Trophoblast cell (in vitro differentiated cells and primary cell): ENCODE results near the gene C7orf57.

Experiments
- DNase-seq, 2 donors: peaks; one replicate each; pipeline ENCODE4 v3.0.0-alpha.2; 2016
- H2AFZ ChIP-seq: 2 replicates; pipeline ENCODE4 v1.6.1; 2013; ENCODE audit warnings: low read length, moderate library complexity, mild to moderate bottlenecking; ENCODE audit not compliant: insufficient read depth, poor library complexity
- H2AK5ac ChIP-seq: 2 replicates; pipeline ENCODE4 v1.6.1; 2013; ENCODE audit warnings: mild to moderate bottlenecking, low read length
- H2BK120ac ChIP-seq: 2 replicates; pipeline ENCODE4 v1.6.1; 2013; ENCODE audit warnings: low read length, mild to moderate bottlenecking, moderate library complexity; ENCODE audit not compliant: insufficient read depth, poor library complexity
- H2BK12ac ChIP-seq: 2 replicates; pipeline ENCODE4 v1.6.1; 2013; ENCODE audit warnings: mild to moderate bottlenecking, low read length, moderate library complexity
- H2BK5ac ChIP-seq: 2 replicates; pipeline ENCODE4 v1.6.1; 2013; ENCODE audit warnings: low read length, low read depth, moderate library complexity, mild to moderate bottlenecking; ENCODE audit not compliant: poor library complexity
- H3K14ac ChIP-seq: 2 replicates; pipeline ENCODE4 v1.6.1; 2013; ENCODE audit warnings: mild to moderate bottlenecking, low read length
- H3K18ac ChIP-seq: 2 replicates; pipeline ENCODE4 v1.6.1; 2013; ENCODE audit warnings: mild to moderate bottlenecking, low read length
- H3K23ac ChIP-seq: 2 replicates; pipeline ENCODE4 v1.6.1; 2013; ENCODE audit warnings: low read length
- H3K27ac ChIP-seq: 2 replicates; pipeline ENCODE4 v1.5.1; 2013; ENCODE audit warnings: low read depth, mild to moderate bottlenecking, inconsistent platforms, low read length, moderate library complexity
- H3K27me3 ChIP-seq: 2 replicates; pipeline ENCODE4 v1.6.1; 2013; ENCODE audit warnings: inconsistent platforms, mild to moderate bottlenecking, low read length, moderate library complexity; ENCODE audit not compliant: insufficient read depth
- H3K36me3 ChIP-seq, 2 experiments: 1 replicate in 1 of 2; 2 replicates in 1 of 2; pipeline ENCODE4 v1.6.1; 2013; ENCODE audit warnings: low read length in 2 of 2, mild to moderate bottlenecking in 2 of 2, moderate library complexity in 1 of 2; ENCODE audit not compliant: insufficient read depth in 2 of 2, control insufficient read depth in 1 of 2
- H3K4ac ChIP-seq: 2 replicates; pipeline ENCODE4 v1.6.1; 2013; ENCODE audit warnings: low read depth, mild to moderate bottlenecking, low read length, moderate library complexity
- H3K4me1 ChIP-seq, 2 experiments: 1 replicate in 1 of 2; 2 replicates in 1 of 2; pipeline ENCODE4 v1.6.1; 2013; ENCODE audit warnings: low read length in 2 of 2, mild to moderate bottlenecking in 2 of 2, moderate library complexity in 1 of 2; ENCODE audit not compliant: insufficient read depth in 2 of 2, control insufficient read depth in 1 of 2
- H3K4me2 ChIP-seq: 2 replicates; pipeline ENCODE4 v1.6.1; 2013; ENCODE audit warnings: inconsistent platforms, mild to moderate bottlenecking, low read length, moderate library complexity
- H3K4me3 ChIP-seq: 2 replicates; pipeline ENCODE4 v1.5.1; 2013; ENCODE audit warnings: mild to moderate bottlenecking, low read depth, low read length, inconsistent platforms
- H3K79me1 ChIP-seq: one replicate; pipeline ENCODE4 v1.6.1; 2013; ENCODE audit warnings: low read length
- H3K79me2 ChIP-seq: 2 replicates; pipeline ENCODE4 v1.6.1; 2013; ENCODE audit warnings: low read length, mild to moderate bottlenecking; ENCODE audit not compliant: control insufficient read depth, insufficient read depth, poor library complexity
- H3K9ac ChIP-seq: 2 replicates; pipeline ENCODE4 v1.6.1; 2013; ENCODE audit warnings: mild to moderate bottlenecking, low read length
- H3K9me3 ChIP-seq: 2 replicates; pipeline ENCODE4 v1.6.1; 2013; ENCODE audit warnings: low read depth, mild to moderate bottlenecking, control low read depth, inconsistent platforms, low read length; ENCODE audit not compliant: insufficient read depth
- H4K12ac ChIP-seq: 2 replicates; pipeline ENCODE4 v1.6.1; 2013; ENCODE audit warnings: low read depth, mild to moderate bottlenecking, low read length, moderate library complexity
- H4K8ac ChIP-seq: 2 replicates; pipeline ENCODE4 v1.6.1; 2013; ENCODE audit warnings: low read depth, mild to moderate bottlenecking, low read length, moderate library complexity
- H4K91ac ChIP-seq: one replicate; pipeline ENCODE4 v1.6.1; 2013; ENCODE audit warnings: low read depth, mild to moderate bottlenecking, low read length, moderate library complexity
- WGBS: extraction: QIAGEN DNeasy Blood & Tissue Kit; methylation state at CpG from one replicate; pipeline ENCODE4 v1.1.7; 2013; ENCODE audit warnings: missing lambda C conversion rate; ENCODE audit not compliant: insufficient read length, insufficient coverage; ENCODE audit errors: extremely low coverage; 5-methylcytosine and 5-hydroxymethylcytosine counted together

C7orf57 gene

DNA sequence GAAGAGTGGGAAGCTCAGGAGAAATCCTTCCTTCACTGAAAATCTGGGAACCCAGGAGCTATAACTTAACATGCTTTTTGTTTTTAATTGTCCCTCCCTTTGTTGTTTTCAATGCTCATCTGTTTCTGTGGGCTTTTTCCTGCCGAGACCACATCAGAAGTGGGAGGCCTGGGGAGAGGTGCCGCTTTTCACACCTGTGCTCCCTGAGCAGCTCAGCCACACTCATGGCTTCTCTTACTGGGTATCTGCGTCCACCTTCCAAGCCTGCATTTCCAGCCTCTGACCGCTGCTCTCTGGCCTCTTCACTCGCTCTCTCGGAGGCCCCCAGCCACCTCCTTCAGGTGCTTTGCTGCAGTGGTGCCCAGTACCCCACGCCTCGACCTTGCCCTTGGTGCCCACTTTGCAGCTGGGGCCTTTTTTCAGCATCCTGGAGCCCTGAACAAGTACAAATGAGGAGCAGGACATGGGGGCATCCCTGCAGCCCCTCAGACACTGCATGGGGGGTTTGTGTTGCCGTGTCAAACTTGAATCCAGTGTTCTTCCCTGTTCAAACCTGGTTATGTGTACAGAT is 9.9 kb downstream of the C7orf57 start:
- Histone ChIP-seq H2AFZ (no peak overlapping the region), H3K4ac (no peak overlapping the region), H3K14ac (no peak overlapping the region), H2BK5ac (no peak overlapping the region), H4K12ac (no peak overlapping the region), H2BK120ac (no peak overlapping the region), H3K9me3 (no peaks in the 10 kb centered on the region), H4K8ac (no peak overlapping the region), H3K36me3 (no peaks in the 10 kb centered on the region), H3K23ac (no peak overlapping the region), H2BK12ac (no peak overlapping the region), H3K79me1 (no peaks in the 10 kb centered on the region), H2AK5ac (peak overlapping the region; percentile 15), H3K9ac (no peak overlapping the region), H3K18ac (no peak overlapping the region), H3K79me2 (no peaks in the 10 kb centered on the region), H3K4me1 (peaks cover 0 to 8% of the 10 kb centered on the region in 2 experiments), H3K27me3 (no peaks in the 10 kb centered on the region), H4K91ac (no peak overlapping the region), H3K4me3 (no peak overlapping the region), H3K4me2 (no peak overlapping the region), H3K27ac (no peak overlapping the region)
- DNase-seq = no peak
- WGBS = no CpG with 5 or more reads among the region's 9 CpGs

DNA sequence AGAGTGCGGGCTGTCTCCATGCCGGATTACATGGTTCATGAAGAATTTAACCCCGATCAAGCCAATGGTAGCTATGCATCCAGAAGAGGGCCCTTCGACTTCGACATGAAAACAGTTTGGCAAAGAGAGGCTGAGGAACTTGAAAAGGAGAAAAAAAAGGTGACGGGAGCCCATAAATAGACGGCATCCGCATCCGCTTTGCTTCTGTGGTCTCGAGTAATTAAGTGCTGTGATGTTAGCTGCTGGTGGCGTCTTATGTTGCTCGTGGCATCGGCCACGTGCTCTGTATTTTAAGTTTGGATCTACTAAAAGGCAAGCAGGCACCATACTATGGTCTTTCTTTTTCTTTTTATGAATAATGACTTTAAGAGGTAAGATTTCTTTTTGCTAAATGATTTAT is 11.1 kb downstream of the C7orf57 start:
- Histone ChIP-seq H2BK5ac (no peak overlapping the region), H3K79me2 (no peaks in the 10 kb centered on the region), H3K9me3 (no peaks in the 10 kb centered on the region), H3K4me1 (peaks cover 0 to 8% of the 10 kb centered on the region in 2 experiments), H3K18ac (no peak overlapping the region), H3K4me2 (no peak overlapping the region), H4K8ac (no peak overlapping the region), H3K27me3 (no peaks in the 10 kb centered on the region), H2AK5ac (no peak overlapping the region), H4K12ac (no peak overlapping the region), H3K79me1 (no peaks in the 10 kb centered on the region), H3K36me3 (no peaks in the 10 kb centered on the region), H3K23ac (no peak overlapping the region), H2BK120ac (no peak overlapping the region), H3K4ac (no peak overlapping the region), H2AFZ (no peak overlapping the region), H3K4me3 (no peak overlapping the region), H3K9ac (no peak overlapping the region), H3K27ac (no peak overlapping the region), H2BK12ac (peak overlapping the region; percentile 30), H4K91ac (no peak overlapping the region), H3K14ac (no peak overlapping the region)
- DNase-seq = no peak
- no CpG with 5 or more reads among the region's 14 CpGs for WGBS

DNA sequence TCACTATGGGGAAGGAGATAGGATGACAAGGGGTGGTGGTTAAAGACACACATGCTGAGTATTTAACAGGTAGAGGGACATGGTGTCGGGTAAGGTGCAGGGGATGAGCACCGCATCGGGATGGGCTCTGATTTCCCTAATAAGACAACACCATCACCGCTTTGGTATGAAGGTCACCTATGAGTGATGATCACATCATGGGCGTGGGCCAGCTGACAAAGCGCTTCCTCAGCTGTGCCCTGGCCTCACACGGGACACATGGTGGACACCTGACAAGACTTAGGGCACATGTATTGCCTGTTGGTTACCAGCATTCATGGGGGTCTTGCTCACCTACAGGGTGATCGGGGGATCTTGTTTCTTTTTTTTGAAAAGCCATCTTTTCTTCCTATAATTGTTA is 12.8 kb downstream of the C7orf57 start:
- no peak overlapping the region for H2BK5ac ChIP-seq
- H4K91ac ChIP-seq = no peak overlapping the region
- H3K4me2 ChIP-seq = no peak overlapping the region
- peak; percentile 5 to 32 for DNase-seq
- no peak overlapping the region for H2AK5ac ChIP-seq
- no peak overlapping the region for H3K27ac ChIP-seq
- no peak overlapping the region for H4K8ac ChIP-seq
- H3K4me1 ChIP-seq = peaks cover 2 to 8% of the 10 kb centered on the region in 2 experiments
- no peaks in the 10 kb centered on the region for H3K27me3 ChIP-seq
- no CpG with 5 or more reads among the region's 8 CpGs for WGBS
- H3K14ac ChIP-seq = no peak overlapping the region
- no peak overlapping the region for H2BK120ac ChIP-seq
- H2AFZ ChIP-seq = no peak overlapping the region
- no peaks in the 10 kb centered on the region for H3K79me1 ChIP-seq
- no peak overlapping the region for H4K12ac ChIP-seq
- H3K9ac ChIP-seq = no peak overlapping the region
- no peak overlapping the region for H3K23ac ChIP-seq
- no peak overlapping the region for H3K4ac ChIP-seq
- H3K18ac ChIP-seq = no peak overlapping the region
- no peaks in the 10 kb centered on the region for H3K9me3 ChIP-seq
- H3K4me3 ChIP-seq = no peak overlapping the region
- H3K36me3 ChIP-seq = no peaks in the 10 kb centered on the region
- H2BK12ac ChIP-seq = no peak overlapping the region
- no peaks in the 10 kb centered on the region for H3K79me2 ChIP-seq

DNA sequence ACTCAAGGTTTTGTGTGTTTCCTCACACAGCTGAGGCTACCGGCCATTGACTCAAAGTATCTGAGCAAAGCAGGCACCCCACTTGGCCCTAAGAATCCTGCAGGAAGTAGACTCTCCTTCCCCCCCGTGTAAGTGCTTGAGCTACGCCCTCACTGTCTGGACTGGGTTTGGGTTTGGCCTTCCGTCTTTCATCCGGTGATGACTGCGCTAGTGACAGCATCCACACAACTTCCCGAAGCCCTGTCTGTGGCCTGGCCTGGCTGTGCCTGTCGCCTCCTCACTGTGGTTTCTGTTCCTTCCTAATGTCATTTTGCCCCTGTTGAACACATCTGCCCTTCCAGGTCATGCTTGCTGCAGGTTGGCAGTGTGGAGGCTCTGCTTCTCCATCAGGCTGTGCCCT is 14.5 kb downstream of the C7orf57 start:
- Histone ChIP-seq H3K9ac (no peak overlapping the region), H3K18ac (no peak overlapping the region), H3K4me2 (no peak overlapping the region), H2BK5ac (no peak overlapping the region), H2AFZ (no peak overlapping the region), H3K23ac (no peak overlapping the region), H3K14ac (no peak overlapping the region), H3K4ac (no peak overlapping the region), H3K27me3 (no peaks in the 10 kb centered on the region), H3K9me3 (no peaks in the 10 kb centered on the region), H4K91ac (no peak overlapping the region), H3K36me3 (no peaks in the 10 kb centered on the region), H3K79me2 (no peaks in the 10 kb centered on the region), H2BK12ac (peak overlapping the region; percentile 32), H4K8ac (no peak overlapping the region), H3K4me1 (peaks cover 2 to 8% of the 10 kb centered on the region in 2 experiments), H3K79me1 (no peaks in the 10 kb centered on the region), H4K12ac (no peak overlapping the region), H3K4me3 (no peak overlapping the region), H2BK120ac (no peak overlapping the region), H2AK5ac (no peak overlapping the region), H3K27ac (no peak overlapping the region)
- no peak for DNase-seq
- WGBS = no CpG with 5 or more reads among the region's 8 CpGs
